Pancreas (tissue), 10 donors: ENCODE results near the gene USP17L17. TPM values are rescaled to one million over a fixed set of nuclear protein-coding genes. Genes with fewer than 3 reads are reported as not detected.
"Not testable (repeated sequence)": the region's sequence is repeated elsewhere in the genome, so short reads cannot be mapped to it uniquely, and the experiment has no call there.

Experiments
- ATAC-seq, 4 donors: fragments of 200-7000 bp; cut with Tn5 transposase; one replicate each; pipeline versions ENCODE4 v1.8.0 to v1.9.1; 2020; ENCODE audit warnings: mild to moderate bottlenecking in 4 of 4, moderate library complexity in 4 of 4
- DNase-seq, 6 donors: peaks; one replicate each; pipeline ENCODE4 v3.0.0-alpha.2; 2020
- FAIRE-seq: peaks from 2 replicates; lab custom pipeline; 2012; peaks lifted over from hg19 to GRCh38; lab: Jason Lieb, UNC
- H3K27ac ChIP-seq, 4 donors: fragments of 200-600 bp; sonication (generic); 1 replicate in 3 of 4; 2 replicates in 1 of 4; pipeline versions ENCODE4 v1.5.0 to v1.8.0; 2020
- H3K27me3 ChIP-seq, 4 donors: fragments of 200-600 bp; one replicate each; pipeline ENCODE4 v1.8.0; 2021
- H3K36me3 ChIP-seq, 3 donors: fragments of 200-600 bp; sonication (generic) in 1 of 3; one replicate each; pipeline versions ENCODE4 v1.5.0 to v1.8.0; 2020 to 2021
- H3K4me1 ChIP-seq, 3 donors: fragments of 200-600 bp; one replicate each; pipeline ENCODE4 v1.8.0; 2021
- H3K4me3 ChIP-seq, 4 donors: fragments of 200-600 bp; sonication (generic) in 2 of 4; one replicate each; pipeline versions ENCODE4 v1.5.0 to v1.8.0; 2020 to 2021
- H3K9me3 ChIP-seq, 4 donors: fragments of 200-600 bp; one replicate each; pipeline ENCODE4 v1.8.0; 2021
- WGBS, 2 donors: extraction: QIAGEN DNeasy Blood & Tissue Kit; methylation state at CpG; one replicate each; pipeline ENCODE4 v1.1.7; 2013; 5-methylcytosine and 5-hydroxymethylcytosine counted together
- intact Hi-C, 3 donors: fragments of 100-400 bp; cut with DNase I; formaldehyde crosslinking; loops; one replicate each; pipeline versions ENCODE4 v1.11.1 to v1.14.2; 2022
- polyA plus RNA-seq, 2 donors: library from polyadenylated mRNA; stranded (reverse); fragments of 200-250 nt; gene quantifications; one replicate each; pipeline ENCODE4 v1.2.3, GENCODE V29; 2013
- total RNA-seq, 6 donors: library from RNA; stranded (reverse); fragmentation: NEBNext Ultra II Directional in 4 of 6; extraction: Animal tissue kit (Norgen Biotek cat#: 25700) in 4 of 6; gene quantifications; one replicate each; pipeline versions ENCODE4 v1.2.1 to v1.2.4, GENCODE V29; 2021 to 2023
- donor health status: healthy with polysubstance abuse.
- donor health status: DM: no; HTN: no; CAD: no; lungs with moderate emphysema.
- donor health status: DM: no; HTN: no; CAD: no.
- donor health status: control.
- donor health status: control.
- donor health status: Bipolar disorder and iron deficiency.
- donor health status: DM: yes; HTN: yes; CAD: no.
- donor health status: DM: no; HTN: no; CAD: no.
- donor health status: DM: no; HTN: no; CAD: no.
- donor health status: DM: yes; HTN: yes; CAD: no.

Gene USP17L17, protein sequence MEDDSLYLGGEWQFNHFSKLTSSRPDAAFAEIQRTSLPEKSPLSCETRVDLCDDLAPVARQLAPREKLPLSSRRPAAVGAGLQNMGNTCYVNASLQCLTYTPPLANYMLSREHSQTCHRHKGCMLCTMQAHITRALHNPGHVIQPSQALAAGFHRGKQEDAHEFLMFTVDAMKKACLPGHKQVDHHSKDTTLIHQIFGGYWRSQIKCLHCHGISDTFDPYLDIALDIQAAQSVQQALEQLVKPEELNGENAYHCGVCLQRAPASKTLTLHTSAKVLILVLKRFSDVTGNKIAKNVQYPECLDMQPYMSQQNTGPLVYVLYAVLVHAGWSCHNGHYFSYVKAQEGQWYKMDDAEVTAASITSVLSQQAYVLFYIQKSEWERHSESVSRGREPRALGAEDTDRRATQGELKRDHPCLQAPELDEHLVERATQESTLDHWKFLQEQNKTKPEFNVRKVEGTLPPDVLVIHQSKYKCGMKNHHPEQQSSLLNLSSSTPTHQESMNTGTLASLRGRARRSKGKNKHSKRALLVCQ
- total RNA-seq, result not detected
- not detected for polyA plus RNA-seq

DNA sequence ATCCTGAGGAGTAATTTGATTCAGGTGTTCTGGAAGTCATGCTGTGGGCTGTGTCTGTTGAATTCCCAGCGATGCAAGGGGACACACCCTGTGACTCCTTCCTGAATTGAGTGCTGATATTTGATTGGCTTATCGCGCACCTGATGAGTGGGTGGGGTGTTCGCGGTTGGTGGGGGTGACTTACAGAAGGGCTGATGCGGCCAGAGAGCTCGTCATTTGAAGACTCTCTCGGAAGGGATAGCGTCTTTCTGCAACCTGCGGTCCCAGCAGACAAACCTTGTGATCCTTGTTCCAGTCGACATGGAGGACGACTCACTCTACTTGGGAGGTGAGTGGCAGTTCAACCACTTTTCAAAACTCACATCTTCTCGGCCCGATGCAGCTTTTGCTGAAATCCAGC is at the start of gene USP17L17:
Gene USP17L17 (plus strand): TSS at position 301 of the 400 bp plus-strand sequence. CDS start 0 bp downstream, at position 301.
- ATAC-seq, H3K4me1 ChIP-seq, H3K27ac ChIP-seq, FAIRE-seq, H3K9me3 ChIP-seq, H3K27me3 ChIP-seq, DNase-seq, H3K4me3 ChIP-seq, H3K36me3 ChIP-seq, intact Hi-C loops: not testable (repeated sequence)
- 82 to 93% methylated on average over 5 of the region's 14 CpGs for WGBS, 2 donors

DNA sequence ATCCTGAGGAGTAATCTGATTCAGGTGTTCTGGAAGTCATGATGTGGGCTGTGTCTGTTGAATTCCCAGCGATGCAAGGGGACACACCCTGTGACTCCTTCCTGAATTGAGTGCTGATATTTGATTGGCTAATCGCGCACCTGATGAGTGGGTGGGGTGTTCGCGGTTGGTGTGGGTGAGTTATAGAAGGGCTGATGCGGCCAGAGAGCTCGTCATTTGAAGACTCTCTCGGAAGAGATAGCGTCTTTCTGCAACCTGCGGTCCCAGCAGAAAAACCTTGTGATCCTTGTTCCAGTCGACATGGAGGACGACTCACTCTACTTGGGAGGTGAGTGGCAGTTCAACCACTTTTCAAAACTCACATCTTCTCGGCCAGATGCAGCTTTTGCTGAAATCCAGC is 33.3 kb upstream of the USP17L17 start, which contains the start of gene USP17L10:
Gene USP17L10 (plus strand): TSS at position 301 of the 400 bp plus-strand sequence. CDS start 0 bp downstream, at position 301.
- FAIRE-seq, H3K27ac ChIP-seq, H3K9me3 ChIP-seq, intact Hi-C loops, H3K4me3 ChIP-seq, H3K4me1 ChIP-seq, H3K27me3 ChIP-seq, ATAC-seq, DNase-seq, H3K36me3 ChIP-seq: not testable (repeated sequence)
- 74% methylated on average over 11 of the region's 13 CpGs; no CpG with 5 or more reads in 1 of the 2 donors for WGBS, 2 donors

DNA sequence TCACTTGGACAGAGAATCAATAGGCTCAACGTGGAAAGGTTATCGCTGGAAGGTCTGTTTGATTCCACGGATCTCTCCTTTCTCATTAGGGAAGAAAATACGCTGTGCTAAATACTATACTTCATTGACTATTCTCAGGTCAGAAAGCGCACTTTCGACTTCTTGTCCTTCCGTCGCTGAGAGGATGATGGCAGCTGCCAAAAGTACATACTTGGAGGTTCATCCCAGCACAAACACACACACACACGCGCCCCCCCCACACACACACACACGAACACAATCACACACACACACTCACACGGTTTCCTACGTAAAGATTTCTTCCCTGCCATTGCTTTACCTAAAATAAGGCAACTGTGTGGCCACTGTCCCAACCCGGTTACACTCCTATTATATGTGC is 29.0 kb upstream of the USP17L17 start:
- H3K4me1 ChIP-seq, H3K4me3 ChIP-seq, H3K36me3 ChIP-seq, intact Hi-C loops, H3K27me3 ChIP-seq, H3K9me3 ChIP-seq, H3K27ac ChIP-seq, FAIRE-seq, ATAC-seq: not testable (repeated sequence)
- DNase-seq, result peak in 2 of 6 donors; percentile 1 to 5
- 62 to 63% methylated on average over 8 to 11 of the region's 14 CpGs for WGBS, 2 donors

DNA sequence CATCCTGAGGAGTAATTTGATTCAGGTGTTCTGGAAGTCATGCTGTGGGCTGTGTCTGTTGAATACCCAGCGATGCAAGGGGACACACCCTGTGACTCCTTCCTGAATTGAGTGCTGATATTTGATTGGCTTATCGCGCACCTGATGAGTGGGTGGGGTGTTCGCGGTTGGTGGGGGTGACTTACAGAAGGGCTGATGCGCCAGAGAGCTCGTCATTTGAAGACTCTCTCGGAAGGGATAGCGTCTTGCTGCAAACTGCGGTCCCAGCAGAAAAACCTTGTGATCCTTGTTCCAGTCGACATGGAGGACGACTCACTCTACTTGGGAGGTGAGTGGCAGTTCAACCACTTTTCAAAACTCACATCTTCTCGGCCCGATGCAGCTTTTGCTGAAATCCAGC is 28.6 kb upstream of the USP17L17 start, which contains the start of gene USP17L11:
Gene USP17L11 (plus strand): TSS at position 301 of the 400 bp plus-strand sequence. CDS start 0 bp downstream, at position 301.
- intact Hi-C loops, H3K9me3 ChIP-seq, ATAC-seq, H3K4me1 ChIP-seq, H3K36me3 ChIP-seq, H3K27me3 ChIP-seq, H3K27ac ChIP-seq, H3K4me3 ChIP-seq, FAIRE-seq, DNase-seq: not testable (repeated sequence)
- WGBS, 2 donors, result 80% methylated on average over 10 of the region's 14 CpGs; no CpG with 5 or more reads in 1 of the 2 donors

DNA sequence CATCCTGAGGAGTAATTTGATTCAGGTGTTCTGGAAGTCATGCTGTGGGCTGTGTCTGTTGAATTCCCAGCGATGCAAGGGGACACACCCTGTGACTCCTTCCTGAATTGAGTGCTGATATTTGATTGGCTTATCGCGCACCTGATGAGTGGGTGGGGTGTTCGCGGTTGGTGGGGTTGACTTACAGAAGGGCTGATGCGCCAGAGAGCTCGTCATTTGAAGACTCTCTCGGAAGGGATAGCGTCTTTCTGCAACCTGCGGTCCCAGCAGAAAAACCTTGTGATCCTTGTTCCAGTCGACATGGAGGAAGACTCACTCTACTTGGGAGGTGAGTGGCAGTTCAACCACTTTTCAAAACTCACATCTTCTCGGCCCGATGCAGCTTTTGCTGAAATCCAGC is 23.8 kb upstream of the USP17L17 start, which contains the start of gene USP17L12:
Gene USP17L12 (plus strand): TSS at position 301 of the 400 bp plus-strand sequence. CDS start 0 bp downstream, at position 301.
- H3K9me3 ChIP-seq, H3K36me3 ChIP-seq, ATAC-seq, H3K4me3 ChIP-seq, DNase-seq, intact Hi-C loops, H3K27me3 ChIP-seq, H3K4me1 ChIP-seq, FAIRE-seq, H3K27ac ChIP-seq: not testable (repeated sequence)
- WGBS, 2 donors, result no CpG with 5 or more reads among the region's 13 CpGs

DNA sequence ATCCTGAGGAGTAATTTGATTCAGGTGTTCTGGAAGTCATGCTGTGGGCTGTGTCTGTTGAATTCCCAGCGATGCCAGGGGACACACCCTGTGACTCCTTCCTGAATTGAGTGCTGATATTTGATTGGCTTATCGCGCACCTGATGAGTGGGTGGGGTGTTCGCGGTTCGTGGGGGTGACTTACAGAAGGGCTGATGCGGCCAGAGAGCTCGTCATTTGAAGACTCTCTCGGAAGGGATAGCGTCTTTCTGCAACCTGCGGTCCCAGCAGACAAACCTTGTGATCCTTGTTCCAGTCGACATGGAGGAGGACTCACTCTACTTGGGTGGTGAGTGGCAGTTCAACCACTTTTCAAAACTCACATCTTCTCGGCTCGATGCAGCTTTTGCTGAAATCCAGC is 19.1 kb upstream of the USP17L17 start, which contains the start of gene USP17L13:
Gene USP17L13 (plus strand): TSS at position 301 of the 400 bp plus-strand sequence. CDS start 0 bp downstream, at position 301.
- FAIRE-seq, ATAC-seq, H3K4me1 ChIP-seq, H3K4me3 ChIP-seq, DNase-seq, H3K27ac ChIP-seq, H3K27me3 ChIP-seq, intact Hi-C loops, H3K36me3 ChIP-seq, H3K9me3 ChIP-seq: not testable (repeated sequence)
- WGBS, 2 donors, result no CpG with 5 or more reads among the region's 14 CpGs

DNA sequence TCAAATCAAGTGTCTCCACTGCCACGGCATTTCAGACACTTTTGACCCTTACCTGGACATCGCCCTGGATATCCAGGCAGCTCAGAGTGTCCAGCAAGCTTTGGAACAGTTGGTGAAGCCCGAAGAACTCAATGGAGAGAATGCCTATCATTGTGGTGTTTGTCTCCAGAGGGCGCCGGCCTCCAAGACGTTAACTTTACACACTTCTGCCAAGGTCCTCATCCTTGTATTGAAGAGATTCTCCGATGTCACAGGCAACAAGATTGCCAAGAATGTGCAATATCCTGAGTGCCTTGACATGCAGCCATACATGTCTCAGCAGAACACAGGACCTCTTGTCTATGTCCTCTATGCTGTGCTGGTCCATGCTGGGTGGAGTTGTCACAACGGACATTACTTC is 13.4 kb upstream of the USP17L17 start:
- DNase-seq, result peak in 2 of 6 donors; percentile 18 to 29
- intact Hi-C loops, H3K9me3 ChIP-seq, H3K4me3 ChIP-seq, H3K36me3 ChIP-seq, ATAC-seq, H3K4me1 ChIP-seq, H3K27ac ChIP-seq, FAIRE-seq, H3K27me3 ChIP-seq: not testable (repeated sequence)
- WGBS, 2 donors, result 66 to 78% methylated on average over 5 to 6 of the region's 8 CpGs

DNA sequence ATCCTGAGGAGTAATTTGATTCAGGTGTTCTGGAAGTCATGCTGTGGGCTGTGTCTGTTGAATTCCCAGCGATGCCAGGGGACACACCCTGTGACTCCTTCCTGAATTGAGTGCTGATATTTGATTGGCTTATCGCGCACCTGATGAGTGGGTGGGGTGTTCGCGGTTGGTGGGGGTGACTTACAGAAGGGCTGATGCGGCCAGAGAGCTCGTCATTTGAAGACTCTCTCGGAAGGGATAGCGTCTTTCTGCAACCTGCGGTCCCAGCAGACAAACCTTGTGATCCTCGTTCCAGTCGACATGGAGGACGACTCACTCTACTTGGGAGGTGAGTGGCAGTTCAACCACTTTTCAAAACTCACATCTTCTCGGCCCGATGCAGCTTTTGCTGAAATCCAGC is 9.6 kb upstream of the USP17L17 start, which contains the start of gene USP17L15:
Gene USP17L15 (plus strand): TSS at position 301 of the 400 bp plus-strand sequence. CDS start 0 bp downstream, at position 301.
- H3K4me1 ChIP-seq, H3K36me3 ChIP-seq, intact Hi-C loops, H3K27ac ChIP-seq, H3K4me3 ChIP-seq, FAIRE-seq, H3K9me3 ChIP-seq, H3K27me3 ChIP-seq, ATAC-seq, DNase-seq: not testable (repeated sequence)
- WGBS, 2 donors, result no CpG with 5 or more reads among the region's 15 CpGs

DNA sequence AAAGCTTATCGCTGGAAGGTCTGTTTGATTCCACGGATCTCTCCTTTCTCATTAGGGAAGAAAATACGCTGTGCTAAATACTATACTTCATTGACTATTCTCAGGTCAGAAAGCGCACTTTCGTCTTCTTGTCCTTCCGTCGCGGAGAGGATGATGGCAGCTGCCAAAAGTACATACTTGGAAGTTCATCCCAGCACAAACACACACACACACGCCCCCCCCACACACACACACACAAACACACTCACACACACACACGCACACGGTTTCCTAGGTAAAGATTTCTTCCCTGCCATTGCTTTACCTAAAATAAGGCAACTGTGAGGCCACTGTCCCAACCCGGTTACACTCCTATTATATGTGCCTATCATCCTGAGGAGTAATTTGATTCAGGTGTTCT is 5.2 kb upstream of the USP17L17 start:
- H3K4me3 ChIP-seq, H3K36me3 ChIP-seq, H3K27me3 ChIP-seq, H3K27ac ChIP-seq, intact Hi-C loops, H3K4me1 ChIP-seq, ATAC-seq, FAIRE-seq, H3K9me3 ChIP-seq: not testable (repeated sequence)
- 68 to 72% methylated on average over 9 to 11 of the region's 12 CpGs for WGBS, 2 donors
- peak in 5 of 6 donors; percentile 1 to 21 (median 5) for DNase-seq

DNA sequence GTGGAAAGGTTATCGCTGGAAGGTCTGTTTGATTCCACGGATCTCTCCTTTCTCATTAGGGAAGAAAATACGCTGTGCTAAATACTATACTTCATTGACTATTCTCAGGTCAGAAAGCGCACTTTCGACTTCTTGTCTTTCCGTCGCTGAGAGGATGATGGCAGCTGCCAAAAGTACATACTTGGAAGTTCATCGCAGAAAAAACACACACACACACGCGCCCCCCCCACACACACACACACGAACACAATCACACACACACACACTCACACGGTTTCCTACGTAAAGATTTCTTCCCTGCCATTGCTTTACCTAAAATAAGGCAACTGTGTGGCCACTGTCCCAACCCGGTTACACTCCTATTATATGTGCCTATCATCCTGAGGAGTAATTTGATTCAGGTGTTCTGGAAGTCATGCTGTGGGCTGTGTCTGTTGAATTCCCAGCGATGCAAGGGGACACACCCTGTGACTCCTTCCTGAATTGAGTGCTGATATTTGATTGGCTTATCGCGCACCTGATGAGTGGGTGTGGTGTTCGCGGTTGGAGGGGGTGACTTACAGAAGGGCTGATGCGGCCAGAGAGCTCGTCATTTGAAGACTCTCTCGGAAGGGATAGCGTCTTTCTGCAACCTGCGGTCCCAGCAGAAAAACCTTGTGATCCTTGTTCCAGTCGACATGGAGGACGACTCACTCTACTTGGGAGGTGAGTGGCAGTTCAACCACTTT is 4.4 kb downstream of the USP17L17 start, which contains the start of gene USP17L18:
Gene USP17L18 (plus strand): TSS at position 678 of the 728 bp plus-strand sequence. CDS start 0 bp downstream, at position 678.
- H3K27ac ChIP-seq, intact Hi-C loops, H3K4me1 ChIP-seq, H3K9me3 ChIP-seq, FAIRE-seq, ATAC-seq, H3K4me3 ChIP-seq, H3K27me3 ChIP-seq, H3K36me3 ChIP-seq: not testable (repeated sequence)
- DNase-seq, result peak in 4 of 6 donors; percentile 2 to 37 (median 12)
- 77 to 84% methylated on average over 14 to 21 of the region's 26 CpGs for WGBS, 2 donors

DNA sequence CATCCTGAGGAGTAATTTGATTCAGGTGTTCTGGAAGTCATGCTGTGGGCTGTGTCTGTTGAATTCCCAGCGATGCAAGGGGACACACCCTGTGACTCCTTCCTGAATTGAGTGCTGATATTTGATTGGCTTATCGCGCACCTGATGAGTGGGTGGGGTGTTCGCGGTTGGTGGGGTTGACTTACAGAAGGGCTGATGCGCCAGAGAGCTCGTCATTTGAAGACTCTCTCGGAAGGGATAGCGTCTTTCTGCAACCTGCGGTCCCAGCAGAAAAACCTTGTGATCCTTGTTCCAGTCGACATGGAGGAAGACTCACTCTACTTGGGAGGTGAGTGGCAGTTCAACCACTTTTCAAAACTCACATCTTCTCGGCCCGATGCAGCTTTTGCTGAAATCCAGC is 9.4 kb downstream of the USP17L17 start, which contains the start of gene USP17L19:
Gene USP17L19 (plus strand): TSS at position 301 of the 400 bp plus-strand sequence. CDS start 0 bp downstream, at position 301.
- intact Hi-C loops, H3K4me1 ChIP-seq, FAIRE-seq, H3K27me3 ChIP-seq, H3K4me3 ChIP-seq, DNase-seq, H3K9me3 ChIP-seq, ATAC-seq, H3K27ac ChIP-seq, H3K36me3 ChIP-seq: not testable (repeated sequence)
- WGBS, 2 donors, result no CpG with 5 or more reads among the region's 13 CpGs
